GM10847 (cell line): Measurements from ENCODE around the gene DUSP22.

Experiments
- POLR2A ChIP-seq: IDR thresholded peaks from 2 replicates; pipeline ENCODE4 v1.6.1; 2011; ENCODE audit not compliant: insufficient read length; ENCODE audit errors: extremely low read depth

Gene DUSP22

DNA sequence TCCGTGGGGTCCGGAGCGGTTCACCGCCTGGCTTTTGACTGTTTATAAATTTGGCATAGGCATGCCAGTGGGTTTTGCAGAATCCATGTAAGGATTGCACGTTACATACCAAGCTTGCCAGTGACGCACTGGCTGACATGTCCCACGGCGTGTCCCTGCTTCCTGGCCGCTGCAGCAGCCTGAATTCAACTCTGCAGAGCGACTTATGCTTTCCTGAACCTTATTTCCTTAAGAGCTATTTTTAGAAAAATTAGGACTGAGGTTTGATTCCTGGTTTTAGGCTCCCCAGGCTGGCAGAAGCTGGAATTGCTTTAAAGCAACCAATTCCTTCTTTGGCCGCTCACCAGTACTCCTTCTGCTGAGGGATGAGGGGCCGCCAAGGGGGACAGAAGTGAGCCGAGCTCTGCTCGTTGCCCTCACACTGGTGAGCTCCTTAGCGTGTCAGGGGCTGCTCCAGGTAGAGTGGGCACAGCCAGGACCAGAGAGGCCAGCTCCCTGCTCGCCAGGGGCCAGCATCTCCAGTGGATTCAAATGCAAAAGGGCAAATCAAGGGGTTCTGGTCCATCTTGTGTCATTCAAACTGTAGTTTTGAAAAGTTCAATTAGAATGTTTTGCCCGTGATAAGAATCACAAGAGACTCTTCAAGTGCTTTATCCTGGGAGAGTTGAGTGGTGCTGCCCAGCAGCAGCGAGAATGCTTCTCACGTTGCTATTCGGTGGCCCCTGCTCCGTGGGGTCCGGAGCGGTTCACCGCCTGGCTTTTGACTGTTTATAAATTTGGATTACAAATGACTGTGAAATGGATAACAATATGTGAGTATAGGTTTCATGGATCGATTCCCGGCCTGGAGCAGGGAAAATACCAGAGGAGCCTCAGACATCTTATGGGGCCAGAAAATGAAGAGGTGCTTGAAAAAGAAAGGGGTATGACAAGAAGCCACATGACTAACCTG lies 81.8 kb downstream of the DUSP22 start:
- TF ChIP-seq POLR2A: no peak

DNA sequence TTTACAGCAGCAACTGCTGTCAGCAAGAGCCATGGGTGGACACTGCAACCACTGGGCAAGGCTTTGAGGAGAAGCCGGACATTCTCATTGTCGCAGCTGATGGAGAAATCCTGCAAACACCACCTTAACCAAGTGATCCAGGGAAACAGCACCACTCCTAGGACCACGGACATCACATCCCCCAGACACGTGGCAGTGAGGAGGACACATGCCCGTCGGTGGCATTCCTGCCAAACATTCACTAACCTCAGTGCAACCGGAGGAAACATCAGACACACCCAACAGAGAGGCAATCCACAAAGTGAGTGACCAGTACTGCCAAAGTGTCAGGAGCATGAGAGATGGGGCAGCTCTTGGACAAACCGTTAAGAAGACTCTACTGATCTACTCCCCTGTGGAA lies 82.7 kb downstream of the DUSP22 start:
- TF ChIP-seq POLR2A: no peak

DNA sequence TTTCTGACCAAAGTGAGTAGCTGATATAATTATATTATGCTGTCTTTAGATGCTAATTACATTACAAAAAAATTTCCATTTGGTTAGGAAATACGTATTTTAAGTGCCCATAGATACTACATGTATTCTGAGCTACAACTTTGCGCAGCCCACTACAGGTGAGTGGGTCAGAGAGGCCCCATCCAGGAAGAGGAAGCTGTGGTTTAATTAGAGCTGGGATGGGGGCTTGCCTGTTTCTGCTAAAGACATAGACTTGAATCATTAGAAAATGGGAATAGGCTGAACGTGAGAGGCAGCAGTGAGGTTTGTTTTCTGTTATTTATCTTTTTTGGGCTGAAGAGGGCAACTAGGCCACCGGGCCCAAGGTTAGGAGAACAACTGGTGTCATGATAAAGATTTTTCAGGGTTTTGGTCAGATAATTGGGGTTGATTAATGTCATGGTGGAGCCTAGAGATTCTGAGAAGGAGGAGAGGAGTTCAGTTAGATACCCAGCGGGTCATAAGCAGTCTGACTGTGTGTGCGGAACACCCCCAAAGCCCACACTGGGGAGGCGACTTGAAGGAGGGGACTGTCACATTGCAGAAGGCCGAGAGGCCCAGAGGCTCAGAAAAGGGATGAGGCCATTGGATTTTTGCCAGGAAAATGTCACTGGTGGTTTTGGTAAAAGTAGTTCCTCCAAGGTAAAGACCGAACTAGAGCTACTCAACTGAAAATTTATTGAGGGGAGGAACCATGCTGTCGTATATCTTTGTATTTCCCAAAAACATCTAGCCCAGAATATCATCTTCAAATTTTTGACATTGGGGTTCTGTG lies 84.7 kb downstream of the DUSP22 start:
- TF ChIP-seq POLR2A: no peak

DNA sequence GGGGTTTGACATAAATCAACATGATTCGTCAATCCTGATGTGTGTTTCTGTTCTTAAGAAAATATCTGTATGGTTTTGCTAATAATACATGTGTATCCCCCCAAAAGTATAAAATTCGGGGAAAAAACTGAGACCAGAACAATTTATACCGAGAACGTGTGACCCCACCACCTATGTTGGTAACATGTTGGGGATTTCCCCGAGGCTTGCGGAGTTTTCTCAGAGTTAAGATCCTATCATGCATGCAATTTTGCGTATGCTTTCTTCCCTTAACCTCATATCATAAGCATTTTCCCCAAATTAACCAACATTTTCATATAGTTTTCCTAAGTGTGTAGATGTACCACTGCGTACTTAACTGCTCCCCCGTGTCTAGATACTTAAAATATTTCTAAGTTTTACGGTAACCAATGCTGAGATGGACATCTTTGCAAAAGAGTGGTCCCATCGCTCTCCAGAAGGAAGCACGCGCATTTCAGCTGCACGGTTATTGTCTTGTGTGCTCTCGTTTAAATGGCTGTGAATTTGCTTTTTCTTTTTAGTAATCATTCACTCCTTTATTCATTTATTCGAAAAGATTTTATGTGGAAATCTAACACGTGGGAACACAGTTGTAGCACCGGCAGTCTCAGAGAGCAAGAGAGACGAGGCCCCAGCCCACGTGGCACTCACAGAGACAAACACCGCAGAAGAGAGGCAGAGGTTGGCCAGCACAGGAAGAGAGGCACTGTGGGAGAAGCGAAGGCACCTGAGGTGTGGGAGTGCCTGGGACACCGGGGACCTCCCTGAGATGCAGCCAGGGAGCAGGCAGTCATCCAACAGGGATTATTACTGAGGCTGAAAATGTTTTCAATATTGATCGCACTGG lies 86.0 kb downstream of the DUSP22 start:
- no peak for TF ChIP-seq POLR2A

DNA sequence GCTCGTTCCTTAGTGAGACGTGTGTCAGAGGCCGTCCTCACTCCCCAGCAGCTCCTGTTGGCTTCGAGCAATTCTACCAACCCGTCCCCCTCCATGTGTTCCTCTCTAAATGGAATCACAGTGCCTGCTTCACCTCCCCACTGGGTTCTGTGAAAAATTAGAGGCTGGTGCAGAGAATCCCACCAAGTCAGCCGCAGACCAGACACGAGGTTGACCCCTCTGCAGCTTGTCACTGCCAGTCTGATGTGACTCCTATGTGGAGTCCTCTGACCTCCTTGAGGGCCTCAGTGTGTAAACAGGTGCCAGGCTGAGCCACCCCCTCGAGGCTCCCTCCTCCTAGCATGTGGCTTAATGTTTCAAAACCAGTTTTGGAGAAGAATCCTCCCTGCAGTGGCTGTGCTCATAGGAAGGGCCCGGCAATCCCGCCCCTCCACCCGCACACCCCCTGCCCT lies 86.7 kb downstream of the DUSP22 start:
- TF ChIP-seq POLR2A: no peak

DNA sequence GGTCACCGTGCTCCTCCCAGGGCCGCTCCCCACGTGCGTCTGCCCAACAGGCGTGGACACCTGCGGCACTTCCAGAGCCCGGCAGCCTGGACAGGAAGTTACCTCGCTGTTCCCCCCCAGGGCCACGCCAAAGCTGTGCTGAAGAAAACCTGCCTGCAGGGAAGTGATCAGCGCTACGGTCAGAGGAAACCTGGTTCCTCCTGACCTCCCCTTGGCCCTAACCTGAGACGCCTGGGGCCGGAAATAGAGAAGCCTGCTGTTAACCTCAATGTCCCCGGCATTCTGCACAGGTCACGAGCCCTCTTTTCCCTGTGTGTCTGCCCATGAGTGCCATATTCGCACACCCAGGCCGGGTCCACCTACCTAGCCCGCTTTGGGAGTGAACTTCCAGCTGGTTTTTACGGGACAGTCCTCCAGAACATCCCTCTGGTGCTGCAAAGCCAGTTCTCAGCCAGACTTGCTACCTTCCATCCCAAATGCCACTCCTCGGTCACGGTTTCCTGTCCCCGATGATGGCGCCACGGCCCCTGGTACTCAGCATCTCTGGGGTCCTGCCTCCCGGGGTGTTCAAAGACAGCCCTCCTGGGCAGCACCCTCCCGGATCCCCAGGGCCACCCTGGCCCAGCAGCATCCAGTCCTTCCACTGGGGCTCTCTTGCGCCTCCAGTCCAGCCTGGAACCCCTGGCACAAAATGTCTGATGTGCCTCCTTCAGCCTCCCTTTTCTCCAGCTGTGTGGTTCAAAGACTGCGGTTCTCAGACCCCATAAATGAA lies 87.3 kb downstream of the DUSP22 start:
- TF ChIP-seq POLR2A: no peak

DNA sequence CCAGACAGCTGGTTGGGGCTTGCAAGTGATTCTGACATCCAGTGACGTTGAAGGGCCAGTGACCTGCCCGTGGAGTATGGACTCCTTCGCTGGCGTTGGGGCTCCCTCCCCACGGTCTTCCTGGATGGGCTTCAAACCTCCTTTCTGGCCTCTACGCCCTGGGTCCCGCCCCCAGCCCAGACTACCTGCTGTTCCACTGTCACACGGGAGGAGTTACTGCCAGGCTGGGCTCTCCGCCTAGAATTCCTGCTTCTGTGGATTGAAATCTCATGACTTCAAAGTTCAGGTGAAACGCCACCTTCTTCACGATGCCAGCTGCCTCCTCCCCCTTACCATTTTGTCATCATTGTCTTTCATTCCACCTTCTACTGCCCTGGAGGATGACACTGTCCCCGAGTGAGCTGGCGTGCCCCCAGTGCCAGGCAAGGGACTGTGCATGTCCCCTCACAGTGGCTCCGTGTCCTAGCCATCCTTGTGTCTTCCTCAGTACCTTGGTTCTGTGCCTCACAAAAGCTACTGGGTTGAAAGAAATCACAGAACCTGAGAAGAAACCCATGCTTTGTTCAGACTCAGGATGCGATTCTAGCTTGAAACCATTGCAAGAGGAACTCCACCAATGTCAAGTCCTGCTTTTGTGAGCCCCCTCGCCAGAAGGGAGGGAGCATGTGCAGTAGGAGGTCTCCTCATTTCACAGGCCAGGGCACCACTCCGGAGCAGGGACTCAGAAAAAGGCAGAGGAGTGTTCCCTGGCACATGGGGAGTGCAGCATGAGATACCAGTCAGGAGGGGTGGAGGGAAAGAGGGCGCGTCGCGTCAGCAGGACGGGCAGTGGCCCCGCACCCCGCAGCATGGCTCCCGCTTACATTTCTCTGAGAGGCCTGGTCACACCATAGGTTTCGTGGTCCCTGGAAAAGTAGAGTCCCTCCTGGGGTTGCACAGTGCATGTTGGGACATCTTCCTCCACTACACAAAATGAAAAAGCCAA lies 88.2 kb downstream of the DUSP22 start:
- TF ChIP-seq POLR2A: no peak

DNA sequence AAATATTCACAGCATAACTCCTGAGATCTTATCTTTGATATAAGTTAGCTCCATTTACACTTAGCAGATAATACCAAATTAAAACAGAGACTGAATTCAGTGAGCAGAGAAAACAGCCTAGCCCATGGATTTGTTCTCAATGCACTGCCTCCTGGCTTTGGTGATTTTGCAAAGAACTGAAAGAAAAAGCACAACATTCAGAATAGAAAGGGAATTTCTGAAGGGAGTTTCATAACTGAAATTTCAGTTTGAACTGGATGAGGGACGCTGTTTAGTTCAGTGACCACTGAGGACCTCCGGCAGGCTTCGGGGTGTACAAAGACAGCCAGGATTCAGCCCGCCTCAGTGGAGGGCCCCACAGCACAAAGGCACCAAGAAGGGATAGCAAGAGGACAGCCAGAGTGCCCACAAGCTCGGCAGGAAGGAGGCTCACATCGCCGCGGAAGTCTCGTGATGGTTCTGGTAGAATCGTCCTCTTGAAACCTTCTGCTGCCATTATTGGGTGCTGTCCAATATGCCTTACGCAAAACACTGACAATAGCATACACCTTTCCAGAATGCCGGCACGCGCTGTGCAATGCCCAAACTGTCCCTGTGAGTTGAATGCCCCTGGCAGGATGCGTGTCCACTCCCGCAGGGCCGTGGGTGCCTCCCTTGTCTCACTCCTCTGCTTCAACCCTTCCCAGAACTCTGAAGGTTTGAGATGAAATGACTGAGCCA lies 89.6 kb downstream of the DUSP22 start:
- TF ChIP-seq POLR2A: no peak

DNA sequence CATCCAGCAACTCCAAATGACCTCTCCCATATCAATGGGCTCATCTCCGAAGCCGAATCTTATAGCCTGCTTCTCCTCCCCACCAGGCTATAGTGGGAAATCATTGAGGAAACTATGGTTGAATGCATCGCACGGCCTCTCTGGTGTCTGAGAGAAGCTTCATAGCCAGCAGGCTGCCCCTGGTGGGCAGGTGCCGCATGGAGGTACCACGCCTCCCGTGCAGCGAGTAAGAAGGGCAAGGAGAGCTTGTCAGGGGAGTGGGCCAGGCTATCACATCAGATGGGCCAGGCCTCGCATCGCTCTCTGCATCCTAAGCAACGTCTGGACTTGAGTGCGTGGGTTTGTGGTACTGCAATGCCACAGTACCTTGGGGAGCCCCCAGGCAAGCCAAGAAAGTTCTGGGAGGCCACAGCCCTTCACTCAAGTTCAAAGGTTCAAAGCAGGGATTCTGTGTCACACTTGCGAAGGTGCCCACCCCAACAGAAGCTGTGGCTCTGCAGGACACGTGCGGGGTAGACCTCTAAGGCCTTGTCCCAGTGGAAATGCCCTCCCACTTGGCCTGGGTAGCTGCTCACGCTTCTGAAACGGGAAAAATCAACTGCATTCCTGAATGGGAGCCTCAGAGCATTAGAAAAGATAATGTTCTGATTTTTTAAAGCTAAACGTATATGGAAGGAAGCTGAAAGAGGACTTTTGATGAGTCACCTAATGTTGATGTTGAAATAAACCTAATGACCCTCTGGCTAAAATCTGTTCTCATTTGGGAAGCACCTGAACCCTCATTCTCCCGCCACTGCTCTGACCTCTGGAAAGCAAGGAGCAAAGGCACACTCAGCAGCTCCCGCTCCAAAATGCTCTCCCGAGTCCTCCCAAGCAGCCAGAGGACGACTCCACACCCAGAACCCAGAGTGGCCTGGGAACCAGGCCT lies 90.9 kb downstream of the DUSP22 start:
- TF ChIP-seq POLR2A: no peak

DNA sequence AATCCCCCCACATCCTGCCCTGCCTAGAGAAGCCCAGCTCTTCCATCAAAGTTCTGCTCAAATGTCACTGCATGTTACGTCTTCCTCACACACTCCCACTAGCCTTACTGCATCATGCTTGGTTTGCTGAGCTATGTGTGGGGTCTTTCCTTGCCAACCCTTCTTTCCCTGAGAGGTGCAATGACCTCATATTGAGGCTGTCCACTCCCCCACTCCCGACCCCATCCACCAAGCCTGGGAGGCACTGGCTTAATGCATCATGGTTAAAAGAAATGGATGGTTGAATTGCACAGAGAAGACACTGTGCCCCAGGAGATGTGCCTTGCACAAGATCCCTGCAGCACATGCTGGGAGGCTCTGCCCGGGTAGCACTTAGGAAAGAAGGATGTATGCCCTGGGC lies 91.6 kb downstream of the DUSP22 start:
- TF ChIP-seq POLR2A: no peak

DNA sequence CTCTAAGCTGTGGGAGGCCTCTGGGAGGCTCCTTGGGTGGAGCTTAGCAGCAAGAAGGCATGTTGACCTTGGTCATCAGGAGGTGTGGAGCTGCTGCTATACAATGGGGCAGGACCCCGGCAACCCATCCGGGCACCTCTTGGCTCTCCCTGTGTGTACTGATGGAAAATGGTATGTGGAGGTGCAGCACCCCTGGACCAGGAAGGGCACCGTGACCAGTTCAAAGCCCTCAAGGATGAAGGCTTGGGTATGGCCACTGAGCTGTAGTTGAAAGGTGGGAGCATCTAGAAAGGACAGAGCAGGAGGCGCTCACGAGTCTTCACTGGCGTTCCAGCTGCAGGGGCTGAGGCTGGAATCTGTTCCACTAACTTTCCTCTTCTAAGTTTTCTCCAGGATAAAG lies 92.6 kb downstream of the DUSP22 start:
- TF ChIP-seq POLR2A: no peak

DNA sequence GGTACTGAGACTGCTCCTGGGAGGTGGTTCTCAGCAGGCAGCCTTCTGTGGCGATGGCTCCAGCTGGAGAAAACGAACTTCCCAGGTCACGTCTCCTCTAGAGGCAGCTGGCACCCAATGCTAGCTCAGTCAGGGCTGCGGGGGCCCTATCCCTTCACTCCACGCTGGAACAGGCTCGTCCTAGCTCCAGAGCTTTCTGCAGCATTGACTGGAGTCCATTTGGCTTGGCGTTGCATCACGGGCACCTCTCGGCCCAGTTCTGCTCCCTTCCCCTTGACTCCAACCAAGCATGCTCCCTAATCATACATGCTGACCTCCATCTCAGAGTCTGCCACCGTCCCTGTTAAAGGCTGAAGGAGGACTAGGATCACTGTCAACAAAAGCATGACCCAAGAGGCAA lies 93.3 kb downstream of the DUSP22 start:
- no peak for TF ChIP-seq POLR2A
